ENCODE measurements around the gene TRERF1. TPM values are rescaled to one million over a fixed set of nuclear protein-coding genes. Genes with fewer than 3 reads are reported as not detected.

TRERF1 gene
- total and polyA plus RNA-seq, 2 of the 4 experiments (the other 2 are of a cell fraction): 6.3 to 9.9 TPM

- no TSS peak for BruUV-seq (replicated peaks)
These were observed 81.3 kb downstream of the TRERF1 start for GRCh38 chr6:42370323-42370985.

More at GRCh38 chr6:42370323-42370985, 81.3 kb downstream of the TRERF1 start:
- ChIA-PET CTCF (no interaction called here), POLR2A (ENCODE audit: unreplicated experiment) (no interaction called here)
- Histone ChIP-seq H3K79me1 (ENCODE audit: low read depth in 1 of 2, low read length in 2 of 2) (peaks cover 52 to 92% of the 10 kb centered on the region in 2 experiments), H3K4me3 (ENCODE audit: insufficient read depth, low read depth, low read length) (no peak overlapping the region), H3K4me2 (ENCODE audit: low read depth, low read length) (no peak overlapping the region), H3K27ac (ENCODE audit: insufficient read depth, low read length) (no peak overlapping the region), H3K4ac (ENCODE audit: low read depth, low read length) (no peak overlapping the region), H2BK20ac (ENCODE audit: low read depth, low read length) (no peak overlapping the region), H2AK9ac (replicated peaks; ENCODE audit: low read depth, low read length, poor library complexity) (no peak overlapping the region), H2AK5ac (ENCODE audit: low read depth, low read length) (no peak overlapping the region), H2BK5ac (ENCODE audit: low read depth, low read length, poor library complexity, severe bottlenecking) (no peak overlapping the region), H3K36me3 (ENCODE audit: control insufficient read depth, insufficient read depth, low read length) (no peaks in the 10 kb centered on the region), H3K56ac (ENCODE audit: extremely low read depth, insufficient read depth, low read length) (no peak overlapping the region), H3K18ac (ENCODE audit: low read depth, low read length) (no peak overlapping the region), H3K9ac (ENCODE audit: low read depth, low read length) (no peak overlapping the region), H4K91ac (ENCODE audit: insufficient read depth, low read depth, low read length) (no peak overlapping the region), H4K8ac (ENCODE audit: low read depth in 2 of 2, low read length in 2 of 2) (no peak overlapping the region), H2BK120ac (ENCODE audit: low read depth, low read length) (no peak overlapping the region), H2BK15ac (ENCODE audit: low read depth, low read length) (no peak overlapping the region), H2AFZ (replicated peaks; ENCODE audit: low read length, poor library complexity) (no peak overlapping the region), H3K23ac (ENCODE audit: low read depth, low read length) (no peak overlapping the region), H3K27me3 (ENCODE audit: control insufficient read depth, insufficient read depth, low read length) (no peaks in the 10 kb centered on the region), H4K20me1 (ENCODE audit: insufficient read depth, low read length) (peaks cover 3% of the 10 kb centered on the region), H4K5ac (ENCODE audit: low read depth, low read length) (no peak overlapping the region), H3K14ac (replicated peaks; ENCODE audit: low read depth, low read length) (no peak overlapping the region), H3K4me1 (ENCODE audit: control insufficient read depth, insufficient read depth, low read length) (peaks cover 20% of the 10 kb centered on the region), H3K9me3 (ENCODE audit: control insufficient read depth, insufficient read depth, low read length) (no peaks in the 10 kb centered on the region), H3K9me1 (ENCODE audit: insufficient read depth, low read length) (peaks cover 41% of the 10 kb centered on the region)
- 100% methylated on average over 1 of the region's 3 CpGs; no CpG with 5 or more reads in 1 of the 2 experiments for WGBS, 2 experiments (ENCODE audit: extremely low coverage in 2 of 2, insufficient read length in 1 of 2)
- in situ Hi-C loops (cut with MboI; ENCODE audit: low sequenced_read_pairs): no loop called here
- ATAC-seq (ENCODE audit: low read depth) (no peak), DNase-seq (no peak)
- dilution Hi-C loops (cut with HindIII; ENCODE audit: low sequenced_read_pairs, unreplicated experiment): no loop called here
- TF ChIP-seq, protein P1, sequence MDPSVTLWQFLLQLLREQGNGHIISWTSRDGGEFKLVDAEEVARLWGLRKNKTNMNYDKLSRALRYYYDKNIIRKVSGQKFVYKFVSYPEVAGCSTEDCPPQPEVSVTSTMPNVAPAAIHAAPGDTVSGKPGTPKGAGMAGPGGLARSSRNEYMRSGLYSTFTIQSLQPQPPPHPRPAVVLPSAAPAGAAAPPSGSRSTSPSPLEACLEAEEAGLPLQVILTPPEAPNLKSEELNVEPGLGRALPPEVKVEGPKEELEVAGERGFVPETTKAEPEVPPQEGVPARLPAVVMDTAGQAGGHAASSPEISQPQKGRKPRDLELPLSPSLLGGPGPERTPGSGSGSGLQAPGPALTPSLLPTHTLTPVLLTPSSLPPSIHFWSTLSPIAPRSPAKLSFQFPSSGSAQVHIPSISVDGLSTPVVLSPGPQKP (IDR thresholded peaks at IDR 0.05; ENCODE audit: borderline replicate concordance, low read depth, low read length): no peak
- TF ChIP-seq SMC3 (IDR thresholded peaks at IDR 0.05; ENCODE audit: low read depth, low read length) (no peak), MXI1 (IDR thresholded peaks at IDR 0.05; ENCODE audit: borderline replicate concordance, low read depth, low read length) (no peak), BHLHE40 (IDR thresholded peaks at IDR 0.05; ENCODE audit: low read depth, low read length) (no peak), FOS (IDR thresholded peaks at IDR 0.05; ENCODE audit: low read depth, low read length) (no peak), NFE2L2 (IDR thresholded peaks at IDR 0.05; ENCODE audit: low read depth, low read length) (no peak), POLR2A (IDR thresholded peaks at IDR 0.05; ENCODE audit: low read depth, low read length) (no peak), CEBPB (IDR thresholded peaks at IDR 0.05; ENCODE audit: low read depth, low read length) (no peak), MAZ (IDR thresholded peaks at IDR 0.05; ENCODE audit: borderline replicate concordance, low read depth, low read length) (no peak), MAFK (IDR thresholded peaks at IDR 0.05; ENCODE audit: low read depth, low read length) (no peak), CHD1 (IDR thresholded peaks at IDR 0.05; ENCODE audit: low read depth, low read length) (no peak), RCOR1 (IDR thresholded peaks at IDR 0.05; ENCODE audit: insufficient replicate concordance, low read length) (no peak), RAD21 (IDR thresholded peaks at IDR 0.05; ENCODE audit: low read length) (no peak), RFX5 (IDR thresholded peaks at IDR 0.05; ENCODE audit: low read depth, low read length) (no peak)
- TF ChIP-seq, protein P2, sequence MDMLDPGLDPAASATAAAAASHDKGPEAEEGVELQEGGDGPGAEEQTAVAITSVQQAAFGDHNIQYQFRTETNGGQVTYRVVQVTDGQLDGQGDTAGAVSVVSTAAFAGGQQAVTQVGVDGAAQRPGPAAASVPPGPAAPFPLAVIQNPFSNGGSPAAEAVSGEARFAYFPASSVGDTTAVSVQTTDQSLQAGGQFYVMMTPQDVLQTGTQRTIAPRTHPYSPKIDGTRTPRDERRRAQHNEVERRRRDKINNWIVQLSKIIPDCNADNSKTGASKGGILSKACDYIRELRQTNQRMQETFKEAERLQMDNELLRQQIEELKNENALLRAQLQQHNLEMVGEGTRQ (IDR thresholded peaks at IDR 0.05; ENCODE audit: low read depth, low read length): no peak
- TF ChIP-seq, protein P3, sequence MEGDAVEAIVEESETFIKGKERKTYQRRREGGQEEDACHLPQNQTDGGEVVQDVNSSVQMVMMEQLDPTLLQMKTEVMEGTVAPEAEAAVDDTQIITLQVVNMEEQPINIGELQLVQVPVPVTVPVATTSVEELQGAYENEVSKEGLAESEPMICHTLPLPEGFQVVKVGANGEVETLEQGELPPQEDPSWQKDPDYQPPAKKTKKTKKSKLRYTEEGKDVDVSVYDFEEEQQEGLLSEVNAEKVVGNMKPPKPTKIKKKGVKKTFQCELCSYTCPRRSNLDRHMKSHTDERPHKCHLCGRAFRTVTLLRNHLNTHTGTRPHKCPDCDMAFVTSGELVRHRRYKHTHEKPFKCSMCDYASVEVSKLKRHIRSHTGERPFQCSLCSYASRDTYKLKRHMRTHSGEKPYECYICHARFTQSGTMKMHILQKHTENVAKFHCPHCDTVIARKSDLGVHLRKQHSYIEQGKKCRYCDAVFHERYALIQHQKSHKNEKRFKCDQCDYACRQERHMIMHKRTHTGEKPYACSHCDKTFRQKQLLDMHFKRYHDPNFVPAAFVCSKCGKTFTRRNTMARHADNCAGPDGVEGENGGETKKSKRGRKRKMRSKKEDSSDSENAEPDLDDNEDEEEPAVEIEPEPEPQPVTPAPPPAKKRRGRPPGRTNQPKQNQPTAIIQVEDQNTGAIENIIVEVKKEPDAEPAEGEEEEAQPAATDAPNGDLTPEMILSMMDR (conservative IDR thresholded peaks at IDR 0.05; ENCODE audit: low read depth, low read length): no peak
- intact Hi-C loops (cut with micrococcal nuclease): no loop called here

All from IMR-90 (cell line).